HCT116 (cell line): Measurements from ENCODE around the gene EDEM3. TPM values are rescaled to one million over a fixed set of nuclear protein-coding genes. Genes with fewer than 3 reads are reported as not detected.
"Not testable (repeated sequence)": the region's sequence is repeated elsewhere in the genome, so short reads cannot be mapped to it uniquely, and the experiment has no call there.

ENCODE experiments used
- ATAC-seq: fragments of 200-7000 bp; cut with Tn5 transposase; 2 replicates; pipeline ENCODE4 v1.9.1; 2020; ENCODE audit warnings: mild to moderate bottlenecking, moderate library complexity
- BruUV-seq: library from RNA; stranded (reverse); fragments of 400-500 nt; replicated peaks from 2 replicates; lab custom pipeline; 2021; lab: Mats Ljungman, UMichigan
- CTCF ChIA-PET: fragments of 300-600 bp; sonication (Branson Sonifier 250); formaldehyde crosslinking; loops from one replicate; lab custom pipeline; 2021; ENCODE audit warnings: antibody characterized with exemption; lab: Charles Lee
- POLR2A ChIA-PET: fragments of 300-600, 350-600 bp; sonication (Branson Sonifier 250); formaldehyde crosslinking; loops from one replicate; lab custom pipeline; 2021; ENCODE audit warnings: antibody characterized with exemption; lab: Charles Lee
- RAD21 ChIA-PET, 2 experiments: fragments of 300-600 bp; sonication (Branson Sonifier 250); formaldehyde crosslinking; loops; one replicate each; lab custom pipeline; 2023; ENCODE audit warnings: low total read pairs in 2 of 2; ENCODE audit not compliant: uncharacterized antibody in 2 of 2, unreplicated experiment in 2 of 2, low non-redundant PET in 1 of 2; lab: Charles Lee
- DNase-seq: peaks from one replicate; pipeline ENCODE4 v3.0.0-alpha.2; 2010; ENCODE audit warnings: low read depth, low spot score
- H2AFZ ChIP-seq: fragments of 200-600 bp; shearing (Covaris generic), sonication (generic); 2 replicates; pipeline ENCODE4 v1.6.1; 2017; ENCODE audit warnings: low read depth, mixed run types, mixed read lengths, antibody characterized with exemption, low read length; ENCODE audit not compliant: poor library complexity, severe bottlenecking
- H3K27ac ChIP-seq: 2 replicates; pipeline ENCODE4 v1.5.1; 2012; ENCODE audit warnings: low read depth, low read length
- H3K27me3 ChIP-seq: fragments of 200-600 bp; sonication (generic); 2 replicates; pipeline ENCODE4 v1.6.1; 2016; ENCODE audit warnings: mixed run types, low read length, mixed read lengths; ENCODE audit not compliant: insufficient read depth
- H3K36me3 ChIP-seq, 2 experiments: fragments of 200-500 bp in 1 of 2; fragments of 200-600 bp in 1 of 2; sonication (Bioruptor generic) in 1 of 2; sonication (generic) in 1 of 2; 2 replicates each; pipeline versions ENCODE4 v1.5.1 to v1.6.1; 2014 to 2016; ENCODE audit warnings: low read length in 2 of 2, inconsistent platforms in 1 of 2, mixed read lengths in 1 of 2, mixed run types in 1 of 2; ENCODE audit not compliant: insufficient read depth in 2 of 2, control insufficient read depth in 1 of 2
- H3K4me1 ChIP-seq, 2 experiments: fragments of 200-600 bp in 1 of 2; sonication (generic) in 1 of 2; 2 replicates each; pipeline versions ENCODE4 v1.5.1 to v1.6.1; 2012 to 2017; ENCODE audit warnings: low read length in 2 of 2, inconsistent platforms in 1 of 2, mild to moderate bottlenecking in 1 of 2, mixed read lengths in 1 of 2, mixed run types in 1 of 2, moderate library complexity in 1 of 2; ENCODE audit not compliant: insufficient read depth in 2 of 2, control insufficient read depth in 1 of 2
- H3K4me2 ChIP-seq: fragments of 200-600 bp; sonication (generic); 2 replicates; pipeline ENCODE4 v1.6.1; 2017; ENCODE audit warnings: mixed run types, low read length, mixed read lengths
- H3K4me3 ChIP-seq, 2 experiments: fragments of 200-600 bp in 1 of 2; sonication (generic) in 1 of 2; replicated peaks in 1 of 2; 2 replicates each; pipeline ENCODE4 v1.5.1; 2011 to 2016; ENCODE audit warnings: low read length in 2 of 2, control low read depth in 1 of 2, low read depth in 1 of 2, mild to moderate bottlenecking in 1 of 2, mixed read lengths in 1 of 2, mixed run types in 1 of 2
- H3K79me2 ChIP-seq: fragments of 200-600 bp; sonication (generic); 2 replicates; pipeline ENCODE4 v1.6.1; 2017; ENCODE audit warnings: mild to moderate bottlenecking, mixed run types, low read length, moderate library complexity, mixed read lengths; ENCODE audit not compliant: insufficient read depth
- H3K9ac ChIP-seq: fragments of 200-600 bp; sonication (generic); 2 replicates; pipeline ENCODE4 v1.6.1; 2016; ENCODE audit warnings: low read length, mixed read lengths
- H3K9me2 ChIP-seq: fragments of 200-600 bp; sonication (generic), shearing (Covaris generic); 2 replicates; pipeline ENCODE4 v1.6.1; 2017; ENCODE audit warnings: mixed run types, mild to moderate bottlenecking, moderate library complexity; ENCODE audit not compliant: insufficient read depth
- H3K9me3 ChIP-seq, 2 experiments: fragments of 200-500 bp in 1 of 2; fragments of 200-600 bp in 1 of 2; sonication (Bioruptor generic) in 1 of 2; sonication (generic) in 1 of 2; 2 replicates each; pipeline ENCODE4 v1.6.1; 2014 to 2017; ENCODE audit warnings: low read length in 2 of 2, mixed read lengths in 2 of 2, inconsistent platforms in 1 of 2, low read depth in 1 of 2, mild to moderate bottlenecking in 1 of 2, mixed run types in 1 of 2, moderate library complexity in 1 of 2; ENCODE audit not compliant: control insufficient read depth in 1 of 2, insufficient read depth in 1 of 2
- H4K20me1 ChIP-seq: fragments of 200-600 bp; sonication (generic), shearing (Covaris generic); 2 replicates; pipeline ENCODE4 v1.6.1; 2017; ENCODE audit warnings: mixed run types, mild to moderate bottlenecking, moderate library complexity; ENCODE audit not compliant: insufficient read depth
- ELF1 ChIP-seq: IDR thresholded peaks from 2 replicates; pipeline ENCODE4 v1.6.1; 2012; ENCODE audit warnings: low read depth, borderline replicate concordance
- RAD21 ChIP-seq: IDR thresholded peaks from 2 replicates; pipeline ENCODE4 v1.6.1; 2012; ENCODE audit warnings: low read depth, mild to moderate bottlenecking
- YY1 ChIP-seq: IDR thresholded peaks from 2 replicates; pipeline ENCODE4 v1.6.1; 2011; ENCODE audit warnings: low read length, low read depth, moderate library complexity, mild to moderate bottlenecking; ENCODE audit not compliant: insufficient replicate concordance; ENCODE audit errors: extremely low read depth
- intact Hi-C: fragments of 100-400 bp; cut with micrococcal nuclease; formaldehyde crosslinking; loops from 2 replicates; pipeline ENCODE4 v1.10.0; 2022
- total RNA-seq: library from RNA; stranded (reverse); gene quantifications from one replicate; pipeline ENCODE4 v1.2.1, GENCODE V29; 2021; ENCODE audit not compliant: unreplicated experiment

The EDEM3 gene
- total RNA-seq, 1 experiment from 2014 or later: 14.9 TPM

DNA sequence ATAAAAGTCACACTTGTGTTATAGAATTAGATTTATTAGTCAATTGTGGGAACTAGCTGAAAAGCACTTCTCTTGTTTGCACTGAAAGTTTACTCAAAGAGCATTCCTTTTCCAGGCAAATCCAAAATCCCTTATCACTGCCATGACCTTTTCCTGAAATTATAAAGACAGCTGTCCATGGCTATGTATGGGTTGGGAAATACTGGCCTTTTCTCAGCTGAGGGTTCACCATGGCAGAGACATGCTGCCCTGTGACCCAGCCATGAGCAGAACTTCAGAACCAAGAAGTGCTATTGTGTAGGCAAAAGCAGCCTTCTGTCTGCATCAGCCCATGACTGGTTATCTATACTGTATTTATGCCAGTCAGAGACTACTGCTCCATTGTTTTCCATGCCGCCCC is 9.8 kb upstream of the EDEM3 start:
- ChIA-PET CTCF (no interaction called here), POLR2A (no interaction called here), RAD21 (no interaction called here)
- no peaks in the 10 kb centered on the region for H3K9me3 ChIP-seq
- no peaks in the 10 kb centered on the region for H3K27me3 ChIP-seq
- no peak overlapping the region for H3K27ac ChIP-seq
- BruUV-seq: no TSS peak
- no peak overlapping the region for H2AFZ ChIP-seq
- no peaks in the 10 kb centered on the region for H3K36me3 ChIP-seq
- no peaks in the 10 kb centered on the region for H3K4me1 ChIP-seq
- H3K9me2 ChIP-seq: no peaks in the 10 kb centered on the region
- H3K9ac ChIP-seq: no peak overlapping the region
- intact Hi-C loops: no loop called here
- DNase-seq: no peak
- H3K79me2 ChIP-seq: no peaks in the 10 kb centered on the region
- no peak overlapping the region for H3K4me3 ChIP-seq
- H3K4me2 ChIP-seq: no peak overlapping the region
- no peaks in the 10 kb centered on the region for H4K20me1 ChIP-seq
- no peak for ATAC-seq
- TF ChIP-seq ELF1 (no peak), RAD21 (no peak), YY1 (no peak)

GRCh38 chr1:184763520-184763919 is 8.9 kb upstream of the EDEM3 start:
- RAD21 ChIA-PET, CTCF ChIA-PET, BruUV-seq, intact Hi-C loops, ATAC-seq, H3K27ac ChIP-seq, H3K4me1 ChIP-seq, H3K9me3 ChIP-seq, POLR2A ChIA-PET, H4K20me1 ChIP-seq, H3K79me2 ChIP-seq, H3K4me3 ChIP-seq, H3K27me3 ChIP-seq, H3K9me2 ChIP-seq, DNase-seq, H3K36me3 ChIP-seq, H3K9ac ChIP-seq, H2AFZ ChIP-seq, H3K4me2 ChIP-seq: not testable (repeated sequence)
